ENCODE data around the gene CREBBP.

CREBBP gene

DNA sequence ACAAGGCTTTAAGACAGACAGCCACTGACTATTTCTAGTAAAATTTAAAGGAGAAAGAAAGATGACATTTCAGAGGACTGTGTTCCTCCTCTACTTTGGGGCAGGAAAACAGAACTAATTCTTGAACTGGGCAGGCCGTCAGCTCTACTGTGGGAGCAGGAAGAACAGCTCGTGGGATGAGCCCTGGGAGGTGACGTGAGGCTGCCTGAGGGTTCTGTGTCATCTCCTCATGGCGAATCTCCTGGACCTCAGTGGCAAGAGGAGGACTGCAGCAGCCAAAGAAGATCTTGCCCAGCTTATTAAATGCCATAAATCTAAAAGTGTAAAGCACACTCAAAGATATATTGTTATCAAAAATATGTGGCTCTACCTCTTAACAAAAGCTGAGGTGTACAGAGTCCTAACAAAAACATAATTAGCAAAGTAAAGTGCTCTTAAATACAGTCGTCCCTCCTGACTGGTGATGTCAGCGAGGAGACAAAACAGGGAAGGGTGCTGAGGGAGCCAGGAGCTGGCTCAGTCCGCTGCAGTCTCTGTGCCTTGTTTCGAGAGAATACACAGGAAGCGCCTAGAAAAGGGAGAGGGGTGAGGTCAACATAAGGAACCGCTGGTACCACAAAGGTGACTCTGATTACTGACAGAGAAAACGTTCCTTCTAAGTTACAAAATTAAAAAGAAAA lies 58.0 kb downstream of the CREBBP start:
- no peak for DNase-seq

DNA sequence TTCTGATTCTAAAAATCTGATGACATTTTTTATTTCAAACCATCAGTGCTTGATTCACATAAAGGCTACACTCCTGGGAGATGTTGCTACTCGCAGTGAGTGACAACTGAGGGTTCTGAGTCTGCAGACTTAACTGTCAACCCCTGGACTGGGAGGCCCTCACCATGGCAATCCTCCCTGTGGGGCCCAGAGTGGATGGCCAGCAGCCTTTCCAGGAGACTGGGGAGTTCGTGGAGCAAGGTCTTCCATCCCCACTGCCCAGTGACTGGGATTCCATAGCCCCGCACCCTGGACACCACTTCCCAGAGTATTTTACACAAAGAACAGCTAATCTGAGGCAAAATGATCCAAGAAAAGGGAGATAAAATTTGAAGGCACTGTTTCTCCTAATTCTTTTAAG lies 59.3 kb downstream of the CREBBP start:
- no peak for DNase-seq

DNA sequence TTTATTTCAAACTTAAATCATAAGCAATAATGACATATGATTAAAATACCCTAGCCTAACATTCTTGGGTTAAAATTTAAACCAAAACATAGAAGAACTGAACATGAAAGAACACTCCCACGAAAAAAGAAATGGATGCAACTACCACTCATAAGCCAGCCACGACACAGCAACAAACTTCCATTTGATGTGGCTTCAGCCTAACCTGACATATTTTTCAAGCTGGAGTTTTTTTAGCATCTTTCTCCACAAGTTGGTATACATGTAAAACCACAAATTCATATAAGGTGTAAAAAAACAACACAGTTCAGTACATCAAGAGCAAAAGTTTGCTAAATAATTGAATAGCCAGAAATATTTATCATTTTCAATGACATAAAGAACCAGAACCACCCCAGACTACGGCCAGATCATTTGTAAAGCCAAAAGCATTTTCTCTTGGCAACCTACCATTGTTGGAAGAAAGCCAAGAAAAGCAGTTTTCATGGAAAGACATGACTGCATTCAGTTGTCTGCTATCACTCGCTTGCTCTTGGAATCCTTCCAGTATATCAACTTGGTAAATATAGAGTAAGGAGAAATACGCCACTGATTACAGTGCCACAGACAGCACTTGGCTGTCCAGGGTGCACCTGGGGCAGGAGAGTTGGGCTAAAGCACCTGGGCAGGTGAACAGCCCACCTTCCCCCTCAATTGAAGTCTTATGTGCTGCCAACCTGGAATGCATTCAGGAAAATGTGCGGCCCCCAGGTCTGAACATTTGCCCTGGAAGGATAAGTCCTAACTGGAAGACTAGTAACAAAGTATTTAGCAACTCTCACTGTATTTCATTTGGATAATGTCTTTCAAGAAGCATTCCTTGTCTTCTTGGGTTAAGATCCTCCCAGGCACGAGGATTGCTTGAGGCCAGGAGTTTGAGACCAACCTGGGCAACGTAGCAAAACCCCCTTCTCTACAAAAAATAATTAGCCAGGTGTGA lies 60.5 kb downstream of the CREBBP start:
- DNase-seq, result peak; percentile 67

DNA sequence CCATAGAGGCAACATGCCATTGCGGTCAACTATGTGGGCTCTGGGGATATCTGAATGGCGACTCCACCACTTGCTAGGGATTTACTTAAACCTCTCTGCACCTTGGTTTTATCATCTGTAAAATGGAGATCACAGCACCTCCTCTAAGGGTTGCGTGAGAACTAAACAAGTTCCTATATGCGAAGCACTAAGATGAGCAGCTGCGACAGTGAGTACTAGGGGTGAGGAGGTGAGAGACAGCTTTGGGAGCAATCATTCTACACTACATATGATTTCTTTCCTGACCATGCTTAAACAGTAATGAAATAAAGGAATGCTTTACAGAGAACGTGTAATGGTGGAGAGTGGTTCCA lies 61.4 kb downstream of the CREBBP start:
- DNase-seq, result no peak

DNA sequence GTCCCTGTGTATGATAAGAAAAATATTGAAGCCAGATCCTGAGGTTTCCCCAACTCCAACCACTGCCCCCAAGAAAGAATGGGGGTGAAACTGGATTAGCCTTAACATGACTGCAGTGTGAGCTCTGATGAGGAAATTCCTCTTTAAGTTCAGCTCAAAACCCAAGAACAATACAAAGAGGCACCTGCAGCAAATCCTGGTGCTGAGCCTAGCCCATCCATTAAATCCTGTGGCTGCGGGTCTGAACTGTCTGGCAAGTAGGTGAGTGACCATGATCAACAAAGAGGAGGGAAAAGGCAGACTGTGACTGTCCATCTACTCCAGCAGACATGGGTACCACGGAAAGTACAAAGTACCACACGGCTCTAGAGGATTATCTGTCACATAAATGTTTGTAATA lies 64.2 kb downstream of the CREBBP start:
- no peak for DNase-seq

DNA sequence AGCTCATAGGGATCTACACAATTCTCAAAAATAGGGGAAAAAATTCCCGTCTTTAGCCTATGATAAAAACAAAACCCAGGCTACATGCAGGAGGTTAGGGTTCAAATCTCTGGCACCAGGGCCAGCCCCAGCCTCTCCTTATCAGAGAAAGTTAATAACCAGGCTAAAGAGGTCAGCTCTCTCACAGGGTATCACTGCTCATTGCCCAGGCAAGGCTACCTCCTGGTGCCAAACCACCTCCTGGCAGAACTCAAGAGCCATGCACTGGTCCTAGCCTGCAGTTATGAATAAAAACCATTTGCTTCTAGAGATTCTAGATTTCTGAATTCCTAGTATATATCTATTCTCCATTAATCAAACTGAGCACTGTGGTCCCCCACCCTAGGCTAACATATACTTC lies 65.8 kb downstream of the CREBBP start:
- DNase-seq, result no peak

DNA sequence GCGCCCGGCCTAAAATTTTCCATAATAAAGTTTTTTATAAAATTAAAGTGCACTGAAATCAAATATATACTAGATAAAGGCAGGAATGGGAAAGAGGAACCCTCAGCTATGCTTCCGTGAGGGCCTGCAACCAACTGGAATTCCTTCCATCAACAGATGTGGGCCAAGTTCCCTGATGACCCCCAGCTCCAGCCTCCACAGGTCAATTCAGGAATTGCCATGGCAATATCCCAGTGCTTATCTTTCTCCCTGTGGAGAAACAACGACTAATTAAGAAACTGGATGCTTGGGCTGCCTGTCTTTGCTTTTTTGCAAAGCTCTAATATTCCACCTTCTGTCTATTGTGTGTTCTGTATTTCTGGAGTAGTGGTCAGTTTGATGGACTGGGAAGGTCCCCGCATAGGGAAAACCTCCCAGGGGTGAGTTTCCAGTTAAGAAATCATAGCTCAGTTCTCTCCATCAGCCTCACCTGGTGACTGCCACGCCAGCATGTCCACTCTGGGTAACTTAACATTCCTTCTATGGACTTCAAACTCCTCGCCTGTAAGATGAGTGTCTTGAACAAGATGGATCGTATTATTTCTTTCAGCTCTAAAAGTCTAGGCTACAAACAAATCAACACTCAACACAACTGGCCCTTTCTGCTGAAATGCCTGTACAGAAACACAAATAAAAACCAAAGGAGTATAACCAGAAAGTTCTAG lies 67.9 kb downstream of the CREBBP start:
- DNase-seq, result no peak

DNA sequence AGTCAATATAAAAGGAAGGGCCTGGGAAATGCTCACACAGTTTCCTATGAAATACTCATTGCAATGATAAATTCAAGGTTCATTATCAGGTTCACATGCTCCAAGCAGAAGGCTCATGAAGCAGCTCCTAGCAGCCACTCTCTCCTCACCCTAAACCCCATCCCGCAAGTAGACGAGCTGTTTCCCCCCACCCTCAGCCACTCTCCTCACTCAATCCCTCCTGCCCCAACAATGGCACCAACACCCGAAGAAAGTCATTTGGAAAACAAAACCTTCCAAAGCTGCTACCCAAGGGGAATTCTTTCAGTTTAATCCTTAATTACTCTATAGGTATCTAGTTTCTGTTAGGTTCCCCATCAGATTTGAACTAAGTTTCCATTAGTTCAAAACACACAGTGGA lies 69.7 kb downstream of the CREBBP start:
- DNase-seq, result no peak

DNA sequence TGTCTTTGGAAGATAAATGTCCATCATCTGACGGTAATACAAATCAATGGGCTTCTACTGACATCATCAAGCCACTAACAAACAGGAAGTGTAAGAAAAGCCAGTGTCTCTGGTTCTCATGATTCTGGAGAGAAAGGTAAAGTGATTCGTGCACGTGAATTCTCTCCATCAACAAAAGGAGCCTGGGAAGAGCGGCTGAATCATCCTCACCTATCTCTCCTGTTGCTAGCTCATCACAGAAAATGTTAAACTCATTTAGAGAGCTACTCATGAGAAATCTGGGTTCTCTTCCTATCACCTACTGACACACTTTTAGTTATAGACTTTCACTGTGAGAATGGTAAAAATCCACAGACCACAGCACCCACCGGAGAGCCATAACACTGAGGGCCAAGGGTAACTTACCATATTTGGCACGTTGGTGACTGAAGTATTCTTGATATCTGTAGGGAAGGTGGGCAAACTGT lies 70.3 kb downstream of the CREBBP start:
- DNase-seq, result no peak

DNA sequence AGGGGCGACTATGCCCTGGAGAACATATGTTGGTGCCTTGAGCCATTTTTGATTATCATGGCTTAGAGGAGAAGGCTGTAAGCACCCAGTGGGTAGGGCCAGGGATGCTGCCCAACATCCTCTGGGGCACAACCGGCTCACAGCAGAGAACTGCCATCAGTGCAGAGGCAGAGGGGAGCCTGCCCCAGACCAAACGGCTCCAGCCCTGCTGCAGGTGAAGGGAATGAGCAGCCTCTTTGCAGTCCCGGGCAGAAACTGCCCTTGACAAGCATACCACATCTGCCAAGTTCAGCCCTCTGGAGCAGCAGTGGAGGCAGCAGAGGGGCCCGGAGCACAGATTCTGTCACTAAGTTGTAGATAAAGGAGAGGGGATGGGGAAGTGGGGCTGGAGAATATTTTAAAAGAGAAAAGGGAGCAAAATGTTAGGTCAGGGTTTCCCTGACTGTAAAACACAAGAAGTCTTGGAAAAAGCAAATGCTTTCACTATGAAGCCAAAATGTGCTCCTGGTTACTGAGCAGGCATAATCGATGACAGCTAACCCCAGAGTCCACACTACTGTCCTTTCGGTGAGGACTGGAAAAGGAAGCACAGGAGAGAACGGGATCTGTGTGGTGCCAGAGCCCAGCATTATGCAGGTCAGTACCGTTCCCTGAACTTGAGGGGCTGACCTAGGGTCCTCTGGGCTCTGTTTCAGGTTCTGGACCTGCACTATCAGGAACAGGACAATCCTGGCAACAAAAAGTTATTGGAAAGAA lies 72.0 kb downstream of the CREBBP start:
- DNase-seq, result no peak

DNA sequence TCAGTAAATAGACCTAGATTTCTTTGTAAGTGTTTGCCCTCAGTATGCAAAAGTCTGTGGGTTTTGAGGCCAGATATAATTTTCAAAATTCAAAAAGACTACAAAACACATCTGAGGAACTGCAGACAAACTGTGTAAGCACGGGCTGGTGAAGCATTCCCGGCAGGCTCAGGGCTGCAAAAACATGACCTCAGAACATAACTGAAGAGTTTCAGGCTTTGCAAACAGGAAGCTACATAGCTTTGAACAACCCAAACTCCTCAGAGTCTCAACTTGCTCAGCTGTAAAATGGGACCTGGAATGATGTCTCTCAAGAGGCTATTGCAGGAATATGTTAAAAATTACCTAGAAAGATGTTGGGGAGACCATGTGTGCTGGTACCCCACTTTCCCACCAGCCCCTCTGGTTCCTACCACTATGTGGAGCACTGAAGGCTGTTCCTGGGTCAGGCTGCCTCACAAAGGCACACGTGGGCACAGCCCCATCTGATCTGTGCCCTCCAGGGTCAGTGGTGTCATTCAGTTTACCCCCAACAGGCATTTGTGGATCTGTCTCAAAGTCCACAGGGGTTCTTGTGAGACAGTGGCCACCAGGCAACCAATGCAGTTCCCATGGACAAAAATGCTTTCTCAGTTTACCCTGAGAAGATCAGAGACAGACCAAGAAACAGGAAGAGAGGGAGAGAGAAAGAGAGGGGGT lies 72.9 kb downstream of the CREBBP start:
- DNase-seq, result no peak

DNA sequence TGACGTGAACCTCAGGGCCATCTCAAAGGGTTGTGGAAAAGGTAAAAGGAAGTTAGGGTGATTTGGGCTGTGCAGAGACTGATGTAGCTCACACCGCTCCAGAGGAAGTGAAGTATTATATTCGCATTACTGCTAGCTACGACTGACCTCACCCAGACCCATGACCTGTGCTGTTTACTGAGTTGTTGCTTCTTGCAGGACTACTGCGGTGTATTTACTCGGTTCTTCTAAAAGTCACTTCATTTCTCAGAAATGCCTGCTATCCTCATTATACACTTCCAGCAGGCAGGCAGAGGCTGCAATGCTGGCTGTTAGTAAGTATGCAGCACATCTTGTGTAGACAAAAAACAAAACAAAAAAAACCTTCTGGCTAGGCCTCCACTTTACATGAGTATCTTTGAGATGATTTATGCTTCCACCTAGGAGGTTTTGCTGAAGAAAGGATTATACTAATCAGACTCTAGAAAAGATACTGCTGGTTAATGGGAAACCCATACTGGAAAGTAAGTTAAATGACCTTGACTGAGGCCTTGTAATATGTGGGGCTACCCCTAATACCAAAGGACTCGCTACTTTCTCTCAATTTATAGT lies 76.0 kb downstream of the CREBBP start:
- DNase-seq, result no peak

DNA sequence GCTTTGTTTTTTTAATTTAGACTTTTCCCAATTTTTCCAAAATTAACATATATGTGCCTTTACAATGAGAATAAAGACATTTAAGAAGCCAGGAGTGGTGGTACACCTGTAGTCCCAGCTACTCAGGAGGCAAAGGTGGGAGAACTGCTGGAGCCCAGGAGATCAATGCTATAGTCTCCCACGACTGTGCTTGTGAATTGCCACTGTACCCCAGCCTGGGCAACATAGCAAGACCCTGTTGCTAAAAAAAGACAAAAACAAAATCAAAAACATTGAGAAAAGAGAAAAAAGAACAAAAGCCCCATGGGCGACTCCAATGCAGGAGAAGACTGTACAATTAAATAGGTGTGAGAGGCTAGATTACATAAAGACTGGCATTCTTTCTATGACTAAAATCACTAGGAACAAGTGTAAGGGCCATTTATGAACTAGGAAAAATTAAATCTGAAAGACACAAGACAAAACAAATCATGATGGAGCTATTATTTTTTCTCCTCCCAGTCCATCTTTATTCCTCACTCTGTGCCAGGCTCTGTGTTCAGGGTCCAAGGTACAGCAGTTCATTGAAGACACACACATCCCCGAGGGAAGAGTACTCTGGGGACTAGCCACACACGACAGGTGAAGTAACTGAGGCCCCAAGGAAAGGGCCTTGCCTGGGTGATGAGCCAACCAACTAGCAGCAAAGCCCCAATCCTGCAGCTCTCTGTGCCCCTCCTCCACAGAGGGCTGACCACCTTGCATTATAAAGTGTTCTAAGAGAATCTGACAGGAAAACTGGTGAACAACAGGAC lies 79.8 kb downstream of the CREBBP start:
- no peak for DNase-seq

DNA sequence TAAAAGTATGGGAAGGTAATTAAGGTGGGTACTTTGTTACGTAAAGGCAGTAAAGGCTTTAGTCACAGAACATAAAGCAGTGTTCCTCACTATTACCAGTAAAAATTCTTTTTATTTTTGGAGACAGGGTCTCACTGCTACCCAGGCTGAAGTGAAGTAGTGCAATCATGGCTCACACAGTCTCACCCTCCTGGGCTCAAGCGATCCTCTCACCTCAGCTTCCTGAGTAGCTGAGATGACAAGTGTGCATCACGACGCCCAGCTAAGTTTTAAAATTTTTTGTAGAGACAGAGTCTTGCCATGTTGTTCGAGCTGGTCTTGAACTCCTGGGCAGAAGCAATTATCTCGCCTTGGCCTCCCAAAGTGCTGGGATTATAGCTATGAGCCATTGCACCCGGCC lies 80.5 kb downstream of the CREBBP start:
- no peak for DNase-seq

DNA sequence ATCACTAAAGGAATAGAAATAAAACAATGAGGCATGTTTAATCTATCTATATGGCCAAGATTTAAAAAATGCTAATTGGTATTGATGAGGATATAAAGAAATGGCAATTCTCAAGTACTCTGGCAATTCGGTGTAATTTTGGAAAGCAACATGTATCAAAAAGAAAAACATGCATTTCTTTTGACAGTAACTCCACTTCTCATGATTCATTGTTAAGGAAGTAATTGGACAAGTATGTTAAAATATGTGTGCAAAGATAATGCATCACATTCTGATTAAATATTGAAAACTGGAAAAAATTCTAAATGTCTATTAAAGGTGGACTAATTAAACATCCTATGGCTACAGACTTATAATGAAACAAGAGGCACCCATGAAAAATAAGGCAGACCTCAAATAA lies 81.2 kb downstream of the CREBBP start:
- no peak for DNase-seq

DNA sequence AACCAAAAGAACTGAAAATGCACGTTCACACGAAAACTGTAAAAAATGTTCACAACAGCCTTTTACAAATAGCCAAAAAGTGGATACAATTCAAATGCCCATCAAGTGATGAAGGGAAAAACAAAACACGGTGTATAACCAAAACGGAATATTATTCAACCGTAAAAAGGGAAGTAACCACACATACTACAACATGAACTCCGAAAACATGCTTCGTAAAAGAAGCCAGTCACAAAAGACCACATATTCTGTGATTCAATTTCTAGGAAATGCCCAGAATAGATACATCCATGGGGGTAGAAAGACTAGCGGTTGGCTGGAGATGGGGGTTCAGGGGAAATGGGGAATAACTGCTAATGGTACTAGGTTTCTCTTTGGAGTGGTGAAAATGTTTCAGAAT lies 81.7 kb downstream of the CREBBP start:
- DNase-seq, result no peak

DNA sequence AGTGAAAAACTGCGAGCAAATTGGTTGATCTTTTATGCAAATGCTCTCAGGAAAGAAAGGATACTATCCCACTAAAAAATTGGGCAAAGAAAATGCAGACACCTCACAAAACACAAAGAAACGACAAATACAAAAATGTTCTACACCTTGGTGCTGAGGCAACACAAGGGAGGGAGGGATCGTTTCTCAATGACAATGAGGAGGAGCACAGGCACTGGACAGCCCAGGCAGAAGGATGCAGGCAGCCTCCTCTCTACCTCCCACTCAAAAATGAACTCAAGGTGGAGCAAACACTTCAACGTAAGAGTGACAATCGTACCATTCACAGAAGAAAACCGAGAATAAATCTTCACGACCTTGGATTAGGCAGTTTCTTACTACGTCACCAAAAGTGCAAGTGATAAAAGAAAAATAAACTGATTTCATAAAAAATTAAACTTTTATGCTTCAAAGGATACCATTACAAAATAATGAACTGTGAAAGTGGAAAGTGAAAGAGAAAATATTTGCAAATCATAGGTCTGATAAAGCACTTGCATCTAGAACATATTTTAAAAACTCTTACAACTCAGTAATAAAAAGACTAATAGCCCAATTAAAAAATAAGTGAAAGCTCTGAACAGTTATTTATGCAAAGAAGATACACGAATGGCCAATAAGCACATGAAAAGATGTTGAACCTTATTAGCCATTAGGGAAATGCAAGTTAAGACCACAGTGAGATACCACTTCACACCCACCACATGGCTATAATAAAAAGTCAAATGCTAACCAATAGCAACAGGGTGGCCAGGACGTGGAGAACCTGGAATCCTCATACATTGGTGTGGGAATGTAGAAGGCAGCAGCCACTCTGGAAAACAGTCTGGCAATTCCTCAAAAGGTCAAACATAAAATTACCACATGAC lies 82.4 kb downstream of the CREBBP start:
- no peak for DNase-seq

DNA sequence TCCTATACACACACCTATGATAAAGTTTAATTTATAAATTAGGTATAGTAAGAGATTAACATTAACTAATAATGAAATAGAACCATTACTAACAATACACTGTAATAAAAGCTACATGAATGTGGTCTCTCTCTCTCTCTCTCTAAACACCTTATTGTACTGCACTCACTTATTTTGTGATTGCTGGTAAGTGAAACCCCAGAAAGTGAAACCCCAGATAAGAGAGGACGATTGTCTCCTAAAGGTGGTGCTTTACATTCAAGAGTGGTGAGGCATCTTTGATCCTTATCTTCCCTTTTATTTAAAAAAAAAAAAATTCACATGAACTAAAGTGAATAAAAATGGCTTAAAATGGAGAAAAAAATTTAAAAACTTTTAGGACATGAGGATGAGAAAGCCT lies 83.0 kb downstream of the CREBBP start:
- no peak for DNase-seq

DNA sequence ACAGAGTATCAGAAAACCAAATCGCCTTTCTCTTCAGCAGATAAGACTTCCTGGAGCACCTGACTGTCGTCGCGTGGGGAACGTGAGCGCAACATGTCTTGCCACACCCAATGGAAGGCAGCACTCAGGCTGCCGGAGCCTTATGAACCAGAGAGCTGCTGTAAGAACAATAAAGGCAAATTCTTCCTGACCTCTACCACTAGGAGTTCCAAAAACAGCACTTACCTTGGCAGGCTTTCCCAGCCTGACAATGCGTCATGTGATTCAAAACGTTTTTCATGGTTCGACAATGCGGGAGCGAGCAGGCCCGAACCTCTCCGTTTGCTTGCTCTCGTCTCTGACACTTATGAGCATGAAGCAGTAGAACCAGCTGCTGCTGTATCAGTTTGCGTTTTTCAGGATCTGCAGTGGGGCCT lies 87.3 kb downstream of the CREBBP start:
- DNase-seq, result no peak

DNA sequence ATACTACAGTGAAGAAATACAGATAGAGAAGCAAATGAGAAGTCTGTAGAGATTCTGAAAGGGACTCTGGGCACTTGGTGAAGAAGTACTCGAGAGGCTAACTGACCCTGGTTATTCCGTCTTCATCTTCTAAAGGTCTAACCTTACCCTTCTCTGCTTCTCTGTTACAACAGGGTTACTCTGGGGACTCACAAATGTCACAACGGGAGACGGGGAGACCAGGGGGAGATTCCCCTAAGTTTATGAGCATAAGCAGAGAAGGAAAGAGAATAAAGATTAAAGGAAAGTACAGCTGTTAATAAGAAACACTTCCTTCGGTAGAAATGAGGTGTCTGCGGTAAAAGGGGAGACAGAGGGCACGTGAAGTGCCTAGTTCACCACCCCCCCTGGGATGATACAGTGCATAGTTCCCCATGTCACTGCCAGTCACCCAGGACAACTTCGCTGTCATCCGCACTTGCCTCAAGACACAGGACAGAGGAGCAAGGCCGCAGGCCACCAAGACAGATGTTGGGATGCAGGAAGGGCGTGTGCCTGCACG lies 88.0 kb downstream of the CREBBP start:
- DNase-seq, result no peak

Measured in NCI-H1436 (cell line).